ENCODE data around the gene C10orf53. TPM values are rescaled to one million over a fixed set of nuclear protein-coding genes. Genes with fewer than 3 reads are reported as not detected.

C10orf53 gene
- total RNA-seq, 1 donor = not detected

GRCh38 chr10:49651039-49651835, 28.2 kb upstream of the C10orf53 start:
- Histone ChIP-seq H3K79me2 (ENCODE audit: insufficient read depth, low read length) (no peaks in the 10 kb centered on the region), H3K27ac (ENCODE audit: low read depth, low read length) (no peak overlapping the region), H2AFZ (ENCODE audit: low read length) (no peak overlapping the region), H3K9me3 (ENCODE audit: low read depth, low read length) (no peaks in the 10 kb centered on the region), H4K20me1 (ENCODE audit: insufficient read depth, low read length) (no peaks in the 10 kb centered on the region), H3K27me3 (ENCODE audit: insufficient read depth, low read length) (peaks cover 24% of the 10 kb centered on the region), H3K36me3 (ENCODE audit: insufficient read depth, low read length) (no peaks in the 10 kb centered on the region), H3K4me1 (ENCODE audit: insufficient read depth, low read length) (no peaks in the 10 kb centered on the region), H3K4me2 (ENCODE audit: insufficient read depth, low read length) (no peak overlapping the region), H3K4me3 (ENCODE audit: insufficient read depth, low read length) (no peak overlapping the region)
- no peak for DNase-seq (ENCODE audit: insufficient read length, low spot score, missing footprints)
- no peak for TF ChIP-seq CTCF (IDR thresholded peaks at IDR 0.05; ENCODE audit: extremely low read depth, low read depth, low read length)

- Histone ChIP-seq H2AFZ (ENCODE audit: low read length) (no peak overlapping the region), H3K4me2 (ENCODE audit: insufficient read depth, low read length) (no peak overlapping the region), H3K9me3 (ENCODE audit: low read depth, low read length) (no peaks in the 10 kb centered on the region), H3K27ac (ENCODE audit: low read depth, low read length) (no peak overlapping the region), H3K36me3 (ENCODE audit: insufficient read depth, low read length) (no peaks in the 10 kb centered on the region), H3K4me1 (ENCODE audit: insufficient read depth, low read length) (no peaks in the 10 kb centered on the region), H4K20me1 (ENCODE audit: insufficient read depth, low read length) (no peaks in the 10 kb centered on the region), H3K4me3 (ENCODE audit: insufficient read depth, low read length) (no peak overlapping the region), H3K27me3 (ENCODE audit: insufficient read depth, low read length) (peaks cover 24% of the 10 kb centered on the region), H3K79me2 (ENCODE audit: insufficient read depth, low read length) (no peaks in the 10 kb centered on the region)
- DNase-seq (ENCODE audit: insufficient read length, low spot score, missing footprints) = no peak
- TF ChIP-seq CTCF (IDR thresholded peaks at IDR 0.05; ENCODE audit: extremely low read depth, low read depth, low read length) = no peak
Observed at GRCh38 chr10:49651917-49652316, 27.5 kb upstream of the C10orf53 start.

- no peak overlapping the region for H3K4me3 ChIP-seq (ENCODE audit: insufficient read depth, low read length)
- H3K4me1 ChIP-seq (ENCODE audit: insufficient read depth, low read length) = no peaks in the 10 kb centered on the region
- DNase-seq (ENCODE audit: insufficient read length, low spot score, missing footprints) = no peak
- TF ChIP-seq CTCF (IDR thresholded peaks at IDR 0.05; ENCODE audit: extremely low read depth, low read depth, low read length) = no peak
- peaks cover 24% of the 10 kb centered on the region for H3K27me3 ChIP-seq (ENCODE audit: insufficient read depth, low read length)
- no peaks in the 10 kb centered on the region for H3K79me2 ChIP-seq (ENCODE audit: insufficient read depth, low read length)
- H4K20me1 ChIP-seq (ENCODE audit: insufficient read depth, low read length) = no peaks in the 10 kb centered on the region
- no peaks in the 10 kb centered on the region for H3K9me3 ChIP-seq (ENCODE audit: low read depth, low read length)
- H3K27ac ChIP-seq (ENCODE audit: low read depth, low read length) = no peak overlapping the region
- H2AFZ ChIP-seq (ENCODE audit: low read length) = no peak overlapping the region
- H3K36me3 ChIP-seq (ENCODE audit: insufficient read depth, low read length) = no peaks in the 10 kb centered on the region
- no peak overlapping the region for H3K4me2 ChIP-seq (ENCODE audit: insufficient read depth, low read length)
Observed at GRCh38 chr10:49652421-49653272, 26.8 kb upstream of the C10orf53 start.
